HL-60/S4 treated with retinoic acid at 250 ng/mL for 4 days and 3 days (cell line): Measurements from ENCODE around the gene NECTIN1.

Source experiments
- in situ Hi-C: fragments of 300-500 bp; cut with MboI; formaldehyde crosslinking; loops from 2 replicates; pipeline ENCODE4 v1.7.0; 2022; ENCODE audit warnings: low sequenced_read_pairs

NECTIN1 gene

DNA sequence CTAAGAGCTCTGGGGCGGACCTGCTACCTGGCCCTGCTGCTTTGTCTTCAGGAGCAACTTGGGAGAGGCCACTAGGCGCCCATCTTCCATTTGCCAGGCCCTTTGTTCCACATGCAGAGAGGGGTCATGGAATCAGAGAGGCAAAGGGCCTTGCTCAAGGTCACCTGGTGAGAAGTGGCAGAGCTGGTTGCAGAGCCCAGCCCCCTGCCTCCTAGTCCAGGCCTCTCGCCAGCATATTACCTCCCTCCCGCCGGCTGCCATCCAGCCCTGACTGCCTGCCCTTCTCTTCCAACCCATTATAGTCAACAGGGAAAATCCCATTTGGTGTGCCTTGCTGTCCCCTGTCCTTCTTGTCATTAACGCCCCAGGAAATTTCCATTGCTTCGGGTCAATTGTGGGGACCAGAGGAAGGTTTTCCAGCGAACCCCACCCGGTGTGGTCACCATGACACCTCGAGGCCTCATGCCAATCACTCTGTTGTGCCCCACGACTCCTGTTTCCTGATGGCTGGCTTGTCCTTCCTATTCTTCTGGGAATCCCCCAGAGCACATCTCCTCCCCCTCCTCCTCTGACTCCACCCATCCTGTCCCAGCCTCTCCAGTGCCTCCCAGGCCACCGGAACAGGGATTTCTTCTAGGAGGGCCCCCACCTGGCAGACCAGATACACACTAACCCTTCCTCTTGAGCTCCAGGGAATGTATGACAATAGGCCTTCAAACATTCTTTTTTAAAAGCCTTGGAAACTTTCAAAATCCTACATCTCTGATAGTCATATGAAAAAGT, 77.0 kb downstream of the NECTIN1 start:
- in situ Hi-C loops: loop anchor here (25.0 kb wide), 1 partner anchor 435 kb away; no protein-coding TSS in a partner anchor

- in situ Hi-C loops: loop anchor here (25.0 kb wide), 1 partner anchor 437 kb away; no protein-coding TSS in a partner anchor
Observed at GRCh38 chr11:119650251-119650650, 78.7 kb downstream of the NECTIN1 start.

DNA sequence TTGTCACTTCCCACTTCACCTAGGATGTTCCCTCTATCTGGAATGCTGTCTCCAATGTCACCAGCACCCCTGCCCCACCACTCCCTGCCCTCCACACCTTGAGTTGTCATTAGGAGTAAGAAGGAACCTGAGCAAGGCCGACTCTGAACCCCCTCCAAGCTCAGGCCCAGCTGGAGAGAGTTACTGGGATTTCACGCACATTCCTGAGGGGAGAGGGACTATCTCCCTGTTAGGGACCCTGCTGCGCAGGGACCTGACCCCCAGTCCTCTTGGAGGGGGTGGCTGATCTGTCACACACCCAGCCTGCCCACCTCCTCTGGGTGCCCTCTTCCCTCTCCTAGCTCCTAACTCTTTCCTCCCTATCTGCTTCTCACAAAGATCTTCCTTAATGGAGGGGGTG, 81.7 kb downstream of the NECTIN1 start:
- in situ Hi-C loops: no loop called here

DNA sequence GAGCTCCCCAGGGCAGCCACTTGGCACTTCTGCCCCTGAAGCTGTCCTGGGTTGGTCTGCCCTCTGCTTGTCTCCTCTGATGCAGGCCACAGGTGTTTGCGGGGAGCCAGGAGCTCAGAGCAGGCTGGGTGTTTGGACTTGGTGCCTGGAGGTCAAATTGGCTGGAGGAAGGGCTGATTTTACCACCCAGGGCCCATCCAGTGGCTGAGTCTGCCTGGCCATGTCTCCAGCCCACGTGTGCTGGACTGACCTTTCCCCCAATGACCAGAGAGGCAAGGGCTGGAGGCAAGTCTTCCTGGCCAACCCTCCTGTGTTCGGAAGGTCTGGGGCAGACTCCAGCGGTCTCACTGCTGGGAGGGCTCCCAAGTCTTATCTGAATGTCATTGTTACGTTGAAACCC, 84.0 kb downstream of the NECTIN1 start:
- in situ Hi-C loops: no loop called here

DNA sequence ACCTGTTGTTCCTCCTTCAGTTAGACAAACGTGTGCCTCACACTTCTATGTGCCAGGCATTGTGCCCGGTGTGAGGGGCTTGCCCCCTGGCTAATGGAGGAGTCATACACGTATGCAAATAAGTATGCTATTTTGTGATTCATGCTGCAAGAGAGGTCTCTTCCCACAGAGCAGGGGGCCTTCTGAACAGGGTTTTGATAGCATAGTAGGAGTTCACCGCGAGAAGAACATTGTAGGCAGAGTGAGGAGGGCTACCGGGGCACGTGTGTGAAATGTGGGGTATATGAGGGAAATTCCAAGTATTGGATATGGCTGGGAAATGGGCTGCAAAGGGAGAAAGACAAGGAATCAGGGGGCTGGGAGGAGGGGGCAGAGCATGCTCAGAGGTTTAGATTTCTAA, 84.5 kb downstream of the NECTIN1 start:
- in situ Hi-C loops: no loop called here

GRCh38 chr11:119643876-119644225, 85.1 kb downstream of the NECTIN1 start:
- in situ Hi-C loops: no loop called here

- in situ Hi-C loops: no loop called here
Observed at GRCh38 chr11:119643212-119643875, 85.7 kb downstream of the NECTIN1 start.

DNA sequence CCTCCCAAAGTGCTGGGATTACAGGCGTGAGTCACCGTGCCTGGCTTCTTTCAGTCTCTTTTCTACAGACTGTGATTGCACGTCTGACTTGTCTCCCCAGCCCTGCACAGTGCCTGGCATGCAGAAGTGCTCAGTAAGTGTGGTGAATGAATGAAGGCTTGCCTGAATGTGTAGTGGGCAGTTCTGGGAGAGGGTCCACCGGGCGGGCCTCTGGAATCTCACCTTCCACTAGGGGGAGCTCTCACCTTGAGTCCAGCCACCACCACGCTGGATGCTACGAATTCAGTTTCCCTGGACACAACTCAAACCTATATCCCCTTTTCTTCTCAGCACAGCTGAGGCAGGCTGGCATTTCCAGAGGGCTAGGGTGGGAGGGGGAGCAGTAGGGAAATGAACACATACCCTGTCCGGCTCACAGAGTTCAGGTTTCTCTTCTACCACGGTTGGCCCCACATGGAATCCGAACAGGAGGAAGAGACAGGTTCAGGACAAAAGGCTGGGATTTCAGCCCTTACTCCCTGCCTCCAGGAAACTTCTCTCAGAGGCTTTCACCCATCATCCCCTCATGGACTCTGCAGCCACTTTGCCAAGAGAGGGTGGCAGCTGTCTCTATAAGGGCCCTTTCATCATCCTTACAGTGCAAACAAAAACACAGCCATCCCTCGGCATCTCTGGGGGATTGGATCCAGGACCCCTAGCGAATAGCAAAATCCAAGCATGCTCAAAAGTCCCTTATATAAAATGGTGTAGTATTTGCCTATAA, 86.8 kb downstream of the NECTIN1 start:
- in situ Hi-C loops: no loop called here

DNA sequence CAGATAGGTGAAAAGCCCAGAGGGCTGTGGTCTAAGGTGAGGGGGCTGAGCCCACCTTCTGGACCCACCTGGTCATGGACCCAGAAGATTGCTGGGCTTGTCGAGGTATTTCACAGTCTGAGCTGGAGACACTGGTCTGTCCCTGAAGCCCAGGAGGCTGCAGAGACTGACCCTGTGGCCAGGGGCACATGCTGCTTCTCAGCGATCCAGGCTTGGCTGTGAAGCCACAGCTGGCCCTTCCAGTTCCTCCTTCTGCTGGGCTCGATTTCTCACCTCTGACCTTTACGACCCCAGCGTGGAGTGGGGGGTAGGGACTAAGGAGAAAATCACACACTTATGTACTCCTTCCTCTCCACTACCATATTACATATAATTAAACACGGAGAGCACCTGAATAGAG, 88.5 kb downstream of the NECTIN1 start:
- in situ Hi-C loops: no loop called here

DNA sequence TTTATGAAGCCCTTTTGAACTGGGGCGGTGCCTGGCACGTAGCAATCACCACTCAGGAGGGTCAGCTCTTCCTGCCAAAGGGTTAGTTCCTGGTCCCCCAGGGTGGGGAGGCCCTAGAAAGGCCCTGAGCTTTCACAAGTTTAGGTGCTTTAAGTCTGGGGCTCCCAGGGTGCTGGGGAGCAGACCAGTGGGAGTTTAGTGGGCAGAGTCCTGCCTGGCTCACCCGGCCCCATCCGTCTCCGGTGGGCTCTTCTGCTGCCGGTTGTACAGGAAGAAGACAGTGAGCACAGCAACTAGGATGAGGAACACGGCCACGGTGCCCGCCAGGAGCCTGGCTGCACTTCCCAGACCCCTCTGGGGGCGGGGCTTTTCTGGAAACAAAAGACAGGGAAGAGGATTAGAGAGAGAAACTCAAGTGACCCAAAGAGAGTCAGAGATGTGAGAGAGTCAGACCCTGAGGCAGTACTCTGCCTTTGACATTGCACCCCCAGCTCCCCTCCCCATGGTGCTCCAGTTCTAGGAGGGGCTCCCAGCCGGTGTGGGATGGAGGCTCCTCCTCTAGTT, 89.3 kb downstream of the NECTIN1 start:
- in situ Hi-C loops: no loop called here

GRCh38 chr11:119638851-119639250, 90.1 kb downstream of the NECTIN1 start:
- in situ Hi-C loops: no loop called here

GRCh38 chr11:119637481-119637880, 91.5 kb downstream of the NECTIN1 start:
- in situ Hi-C loops: no loop called here

GRCh38 chr11:119635776-119636175, 93.2 kb downstream of the NECTIN1 start:
- in situ Hi-C loops: no loop called here

- in situ Hi-C loops: no loop called here
Observed at GRCh38 chr11:119635041-119635740, 93.8 kb downstream of the NECTIN1 start.

DNA sequence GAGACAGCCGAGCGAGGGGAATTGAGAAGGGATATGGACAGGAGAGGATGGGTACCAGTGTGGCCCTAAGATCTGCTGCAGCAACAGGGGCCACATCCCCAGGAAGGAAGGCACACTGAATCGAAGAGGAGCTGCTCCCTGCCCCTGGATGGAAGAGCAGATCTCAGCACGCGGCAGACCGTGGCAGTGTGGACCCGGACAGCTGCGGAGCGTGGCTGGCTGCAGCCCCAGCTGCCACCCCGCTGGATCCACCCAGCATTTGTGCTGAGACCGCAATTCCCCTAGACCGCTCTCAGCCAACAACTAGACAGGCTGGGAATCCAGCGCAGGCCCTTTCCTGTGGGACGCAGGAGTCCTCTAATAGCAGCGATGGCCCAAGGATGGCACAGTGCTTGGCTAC, 94.7 kb downstream of the NECTIN1 start:
- in situ Hi-C loops: no loop called here

DNA sequence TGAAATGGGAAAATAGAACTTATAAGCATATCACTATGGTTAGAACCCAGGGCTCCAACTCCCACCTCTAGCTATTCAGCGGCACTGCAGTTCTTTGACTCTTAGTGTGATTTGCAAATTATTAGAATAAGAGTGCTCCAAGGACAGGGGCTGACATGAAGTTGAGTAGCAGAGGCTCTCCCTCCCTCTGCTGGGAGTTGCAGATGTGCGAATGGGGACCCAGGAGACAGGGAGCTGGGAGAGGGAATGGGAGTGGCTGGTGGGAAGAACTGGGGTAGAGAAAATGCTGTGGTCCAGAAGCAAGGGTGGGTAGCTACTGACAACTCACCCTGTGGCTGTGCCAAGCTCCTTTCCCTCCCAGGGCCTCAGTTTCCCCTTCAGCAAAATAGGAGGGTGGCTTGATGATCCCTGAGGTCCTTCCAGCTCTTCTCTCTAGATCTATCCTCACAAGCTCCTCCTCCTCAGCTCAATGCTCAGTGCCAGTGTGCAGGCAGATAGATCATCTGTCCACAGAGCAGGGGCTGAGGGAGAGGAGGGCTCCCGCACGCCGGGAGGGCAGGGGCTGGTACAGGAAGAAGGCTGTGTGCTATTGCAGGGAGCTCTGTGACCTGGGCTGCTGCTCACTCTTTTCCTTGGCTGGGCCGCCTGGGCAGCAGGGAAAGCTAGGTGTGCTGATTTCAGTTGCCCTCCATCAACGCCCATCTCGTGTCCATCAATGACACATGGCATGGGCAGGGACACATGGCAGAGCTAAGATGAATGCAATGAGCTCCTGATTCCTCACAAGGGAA, 99.0 kb downstream of the NECTIN1 start:
- in situ Hi-C loops: no loop called here

- in situ Hi-C loops: no loop called here
Observed at GRCh38 chr11:119629085-119629484, 99.9 kb downstream of the NECTIN1 start.

DNA sequence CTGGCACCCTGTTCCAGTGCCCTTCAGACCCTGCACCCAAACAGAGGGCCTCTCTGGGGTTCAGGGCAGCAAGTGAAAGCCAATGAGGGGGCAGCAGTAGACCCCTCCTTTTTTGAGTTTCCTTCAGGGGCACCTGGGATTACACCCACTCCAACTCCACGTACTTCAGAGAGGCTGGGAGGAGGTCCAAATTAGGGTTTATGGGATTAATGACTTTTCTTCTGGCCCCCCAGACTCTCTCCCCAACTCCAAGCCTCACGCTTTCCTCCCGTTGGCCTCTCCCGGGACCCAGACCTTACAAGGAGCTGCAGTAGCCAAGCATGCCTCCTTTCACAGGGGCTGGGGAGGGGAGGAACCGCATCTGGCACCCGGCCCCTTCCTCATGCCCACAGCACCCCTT, 101.7 kb downstream of the NECTIN1 start:
- in situ Hi-C loops: no loop called here

GRCh38 chr11:119626871-119627270, 102.1 kb downstream of the NECTIN1 start:
- in situ Hi-C loops: no loop called here
